HCT116 (cell line): ENCODE data around the gene SDF4. TPM values are rescaled to one million over a fixed set of nuclear protein-coding genes. Genes with fewer than 3 reads are reported as not detected.
A peak's percentile ranks its signal among the peaks of the same experiment; 100 is the strongest.

Experiments used
- ATAC-seq: fragments of 200-7000 bp; cut with Tn5 transposase; 2 replicates; pipeline ENCODE4 v1.9.1; 2020; ENCODE audit warnings: mild to moderate bottlenecking, moderate library complexity
- BruUV-seq: library from RNA; stranded (reverse); fragments of 400-500 nt; replicated peaks from 2 replicates; lab custom pipeline; 2021; lab: Mats Ljungman, UMichigan
- CTCF ChIA-PET: fragments of 300-600 bp; sonication (Branson Sonifier 250); formaldehyde crosslinking; loops from one replicate; lab custom pipeline; 2021; ENCODE audit warnings: antibody characterized with exemption; lab: Charles Lee
- POLR2A ChIA-PET: fragments of 300-600, 350-600 bp; sonication (Branson Sonifier 250); formaldehyde crosslinking; loops from one replicate; lab custom pipeline; 2021; ENCODE audit warnings: antibody characterized with exemption; lab: Charles Lee
- RAD21 ChIA-PET, 2 experiments: fragments of 300-600 bp; sonication (Branson Sonifier 250); formaldehyde crosslinking; loops; one replicate each; lab custom pipeline; 2023; ENCODE audit warnings: low total read pairs in 2 of 2; ENCODE audit not compliant: uncharacterized antibody in 2 of 2, unreplicated experiment in 2 of 2, low non-redundant PET in 1 of 2; lab: Charles Lee
- DNase-seq: peaks from one replicate; pipeline ENCODE4 v3.0.0-alpha.2; 2010; ENCODE audit warnings: low read depth, low spot score
- H2AFZ ChIP-seq: fragments of 200-600 bp; shearing (Covaris generic), sonication (generic); 2 replicates; pipeline ENCODE4 v1.6.1; 2017; ENCODE audit warnings: low read depth, mixed run types, mixed read lengths, antibody characterized with exemption, low read length; ENCODE audit not compliant: poor library complexity, severe bottlenecking
- H3K27ac ChIP-seq: 2 replicates; pipeline ENCODE4 v1.5.1; 2012; ENCODE audit warnings: low read depth, low read length
- H3K27me3 ChIP-seq: fragments of 200-600 bp; sonication (generic); 2 replicates; pipeline ENCODE4 v1.6.1; 2016; ENCODE audit warnings: mixed run types, low read length, mixed read lengths; ENCODE audit not compliant: insufficient read depth
- H3K36me3 ChIP-seq, 2 experiments: fragments of 200-500 bp in 1 of 2; fragments of 200-600 bp in 1 of 2; sonication (Bioruptor generic) in 1 of 2; sonication (generic) in 1 of 2; 2 replicates each; pipeline versions ENCODE4 v1.5.1 to v1.6.1; 2014 to 2016; ENCODE audit warnings: low read length in 2 of 2, inconsistent platforms in 1 of 2, mixed read lengths in 1 of 2, mixed run types in 1 of 2; ENCODE audit not compliant: insufficient read depth in 2 of 2, control insufficient read depth in 1 of 2
- H3K4me1 ChIP-seq, 2 experiments: fragments of 200-600 bp in 1 of 2; sonication (generic) in 1 of 2; 2 replicates each; pipeline versions ENCODE4 v1.5.1 to v1.6.1; 2012 to 2017; ENCODE audit warnings: low read length in 2 of 2, inconsistent platforms in 1 of 2, mild to moderate bottlenecking in 1 of 2, mixed read lengths in 1 of 2, mixed run types in 1 of 2, moderate library complexity in 1 of 2; ENCODE audit not compliant: insufficient read depth in 2 of 2, control insufficient read depth in 1 of 2
- H3K4me2 ChIP-seq: fragments of 200-600 bp; sonication (generic); 2 replicates; pipeline ENCODE4 v1.6.1; 2017; ENCODE audit warnings: mixed run types, low read length, mixed read lengths
- H3K4me3 ChIP-seq, 2 experiments: fragments of 200-600 bp in 1 of 2; sonication (generic) in 1 of 2; replicated peaks in 1 of 2; 2 replicates each; pipeline ENCODE4 v1.5.1; 2011 to 2016; ENCODE audit warnings: low read length in 2 of 2, control low read depth in 1 of 2, low read depth in 1 of 2, mild to moderate bottlenecking in 1 of 2, mixed read lengths in 1 of 2, mixed run types in 1 of 2
- H3K79me2 ChIP-seq: fragments of 200-600 bp; sonication (generic); 2 replicates; pipeline ENCODE4 v1.6.1; 2017; ENCODE audit warnings: mild to moderate bottlenecking, mixed run types, low read length, moderate library complexity, mixed read lengths; ENCODE audit not compliant: insufficient read depth
- H3K9ac ChIP-seq: fragments of 200-600 bp; sonication (generic); 2 replicates; pipeline ENCODE4 v1.6.1; 2016; ENCODE audit warnings: low read length, mixed read lengths
- H3K9me2 ChIP-seq: fragments of 200-600 bp; sonication (generic), shearing (Covaris generic); 2 replicates; pipeline ENCODE4 v1.6.1; 2017; ENCODE audit warnings: mixed run types, mild to moderate bottlenecking, moderate library complexity; ENCODE audit not compliant: insufficient read depth
- H3K9me3 ChIP-seq, 2 experiments: fragments of 200-500 bp in 1 of 2; fragments of 200-600 bp in 1 of 2; sonication (Bioruptor generic) in 1 of 2; sonication (generic) in 1 of 2; 2 replicates each; pipeline ENCODE4 v1.6.1; 2014 to 2017; ENCODE audit warnings: low read length in 2 of 2, mixed read lengths in 2 of 2, inconsistent platforms in 1 of 2, low read depth in 1 of 2, mild to moderate bottlenecking in 1 of 2, mixed run types in 1 of 2, moderate library complexity in 1 of 2; ENCODE audit not compliant: control insufficient read depth in 1 of 2, insufficient read depth in 1 of 2
- H4K20me1 ChIP-seq: fragments of 200-600 bp; sonication (generic), shearing (Covaris generic); 2 replicates; pipeline ENCODE4 v1.6.1; 2017; ENCODE audit warnings: mixed run types, mild to moderate bottlenecking, moderate library complexity; ENCODE audit not compliant: insufficient read depth
- CEBPB ChIP-seq: IDR thresholded peaks from 2 replicates; pipeline ENCODE4 v1.6.1; 2012; ENCODE audit warnings: low read depth
- EZH2phosphoT487 ChIP-seq: fragments of 200-600 bp; IDR thresholded peaks from 2 replicates; pipeline ENCODE4 v1.6.1; 2018; ENCODE audit warnings: antibody characterized with exemption, borderline replicate concordance
- FOSL1 ChIP-seq: IDR thresholded peaks from 2 replicates; pipeline ENCODE4 v1.6.1; 2012; ENCODE audit warnings: low read depth
- MAX ChIP-seq: IDR thresholded peaks from 2 replicates; pipeline ENCODE4 v1.6.1; 2012
- POLR2A ChIP-seq: IDR thresholded peaks from 2 replicates; pipeline ENCODE4 v1.7.0; 2011; ENCODE audit warnings: borderline replicate concordance; ENCODE audit not compliant: insufficient read depth, insufficient read length; ENCODE audit errors: extremely low read depth
- POLR2AphosphoS5 ChIP-seq: IDR thresholded peaks from 2 replicates; pipeline ENCODE4 v1.6.1; 2011; ENCODE audit warnings: mild to moderate bottlenecking, low read depth, low read length, moderate library complexity
- REST ChIP-seq: IDR thresholded peaks from 2 replicates; pipeline ENCODE4 v1.6.1; 2012; ENCODE audit warnings: low read depth
- SP1 ChIP-seq: IDR thresholded peaks from 2 replicates; pipeline ENCODE4 v1.6.1; 2012; ENCODE audit warnings: low read depth
- TCF7L2 ChIP-seq: IDR thresholded peaks from 2 replicates; pipeline ENCODE4 v1.7.0; 2011; ENCODE audit warnings: borderline replicate concordance, inconsistent platforms; ENCODE audit not compliant: insufficient read depth, insufficient read length; ENCODE audit errors: extremely low read depth
- YY1 ChIP-seq: IDR thresholded peaks from 2 replicates; pipeline ENCODE4 v1.6.1; 2011; ENCODE audit warnings: low read length, low read depth, moderate library complexity, mild to moderate bottlenecking; ENCODE audit not compliant: insufficient replicate concordance; ENCODE audit errors: extremely low read depth
- intact Hi-C: fragments of 100-400 bp; cut with micrococcal nuclease; formaldehyde crosslinking; loops from 2 replicates; pipeline ENCODE4 v1.10.0; 2022
- total RNA-seq: library from RNA; stranded (reverse); gene quantifications from one replicate; pipeline ENCODE4 v1.2.1, GENCODE V29; 2021; ENCODE audit not compliant: unreplicated experiment

Gene SDF4
- total RNA-seq, 1 experiment from 2014 or later = 133 TPM

GRCh38 chr1:1255611-1256010 lies 23.8 kb upstream of the SDF4 start:
- no peak for ATAC-seq
- H3K4me1 ChIP-seq = peaks cover 4 to 6% of the 10 kb centered on the region in 2 experiments; a peak in 3 of 4 replicates
- H3K27ac ChIP-seq = no peak overlapping the region
- no peaks in the 10 kb centered on the region for H3K27me3 ChIP-seq
- intact Hi-C loops = no loop called here
- H3K36me3 ChIP-seq = peaks cover 17 to 39% of the 10 kb centered on the region in 2 experiments; a peak in 3 of 4 replicates
- no peak overlapping the region for H3K4me2 ChIP-seq
- no peak for TF ChIP-seq FOSL1
- POLR2A ChIA-PET = no interaction called here
- H3K9ac ChIP-seq = no peak overlapping the region
- H3K4me3 ChIP-seq = no peak overlapping the region
- peaks cover 4% of the 10 kb centered on the region; the same call in 1 of the 2 replicates for H3K79me2 ChIP-seq
- H3K9me2 ChIP-seq = no peaks in the 10 kb centered on the region
- DNase-seq = no peak
- CTCF ChIA-PET = no interaction called here
- H3K9me3 ChIP-seq = no peaks in the 10 kb centered on the region
- RAD21 ChIA-PET = no interaction called here
- no peak overlapping the region for H2AFZ ChIP-seq
- no TSS peak for BruUV-seq
- H4K20me1 ChIP-seq = no peaks in the 10 kb centered on the region

GRCh38 chr1:1255078-1255477 lies 23.3 kb upstream of the SDF4 start:
- Histone ChIP-seq H3K4me3 (no peak overlapping the region), H2AFZ (no peak overlapping the region), H3K9me2 (no peaks in the 10 kb centered on the region), H4K20me1 (no peaks in the 10 kb centered on the region), H3K4me1 (peaks cover 4 to 8% of the 10 kb centered on the region in 2 experiments; a peak in 3 of 4 replicates), H3K27ac (no peak overlapping the region), H3K79me2 (no peaks in the 10 kb centered on the region; the same call in 1 of the 2 replicates), H3K4me2 (no peak overlapping the region), H3K9me3 (no peaks in the 10 kb centered on the region), H3K36me3 (peaks cover 15 to 34% of the 10 kb centered on the region in 2 experiments; a peak in 3 of 4 replicates), H3K9ac (no peak overlapping the region), H3K27me3 (no peaks in the 10 kb centered on the region)
- CTCF ChIA-PET = no interaction called here
- ATAC-seq (no peak), DNase-seq (no peak)
- RAD21 ChIA-PET = no interaction called here
- POLR2A ChIA-PET = no interaction called here
- no peak for TF ChIP-seq SP1
- TF ChIP-seq YY1 = no peak
- no peak for TF ChIP-seq POLR2AphosphoS5
- TF ChIP-seq REST = no peak
- no peak for TF ChIP-seq MAX
- TF ChIP-seq EZH2phosphoT487 = no peak
- no peak for TF ChIP-seq FOSL1
- TF ChIP-seq CEBPB = no peak
- no peak for TF ChIP-seq TCF7L2
- no peak for TF ChIP-seq POLR2A
- TSS peak; percentile 59 for BruUV-seq
- intact Hi-C loops = no loop called here
